MM.1S (cell line): ENCODE measurements around the gene IFNL2.

Source experiments
- EZH2phosphoT487 ChIP-seq: fragments of 300-600 bp; sonication (generic); IDR thresholded peaks from 2 replicates; pipeline ENCODE4 v1.6.1; 2018; ENCODE audit warnings: antibody characterized with exemption, low read length
- TF ChIP-seq, protein P1 (sequence below): fragments of 300-600 bp; sonication (generic); IDR thresholded peaks from 2 replicates; pipeline ENCODE4 v1.5.1; 2016; ENCODE audit warnings: antibody characterized with exemption, low read length, mixed read lengths

GRCh38 chr19:39263912-39264305, 4.3 kb upstream of the IFNL2 start:
- TF ChIP-seq EZH2phosphoT487 = no peak
- TF ChIP-seq, protein P1, sequence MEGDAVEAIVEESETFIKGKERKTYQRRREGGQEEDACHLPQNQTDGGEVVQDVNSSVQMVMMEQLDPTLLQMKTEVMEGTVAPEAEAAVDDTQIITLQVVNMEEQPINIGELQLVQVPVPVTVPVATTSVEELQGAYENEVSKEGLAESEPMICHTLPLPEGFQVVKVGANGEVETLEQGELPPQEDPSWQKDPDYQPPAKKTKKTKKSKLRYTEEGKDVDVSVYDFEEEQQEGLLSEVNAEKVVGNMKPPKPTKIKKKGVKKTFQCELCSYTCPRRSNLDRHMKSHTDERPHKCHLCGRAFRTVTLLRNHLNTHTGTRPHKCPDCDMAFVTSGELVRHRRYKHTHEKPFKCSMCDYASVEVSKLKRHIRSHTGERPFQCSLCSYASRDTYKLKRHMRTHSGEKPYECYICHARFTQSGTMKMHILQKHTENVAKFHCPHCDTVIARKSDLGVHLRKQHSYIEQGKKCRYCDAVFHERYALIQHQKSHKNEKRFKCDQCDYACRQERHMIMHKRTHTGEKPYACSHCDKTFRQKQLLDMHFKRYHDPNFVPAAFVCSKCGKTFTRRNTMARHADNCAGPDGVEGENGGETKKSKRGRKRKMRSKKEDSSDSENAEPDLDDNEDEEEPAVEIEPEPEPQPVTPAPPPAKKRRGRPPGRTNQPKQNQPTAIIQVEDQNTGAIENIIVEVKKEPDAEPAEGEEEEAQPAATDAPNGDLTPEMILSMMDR = no peak
